K562 (cell line): ENCODE data around the gene CSPG5. TPM values are rescaled to one million over a fixed set of nuclear protein-coding genes. Genes with fewer than 3 reads are reported as not detected.

Experiments
- ATAC-seq: fragments of 200-7000 bp; cut with Tn5 transposase; 3 replicates; pipeline ENCODE4 v1.9.1; 2020; ENCODE audit warnings: moderate library complexity
- BruUV-seq: library from RNA; stranded (reverse); fragments of 400-500 nt; replicated peaks from 2 replicates; lab custom pipeline; 2021; lab: Mats Ljungman, UMichigan
- CTCF ChIA-PET: fragments of 300-600 bp; formaldehyde crosslinking; extraction: SDS; loops from one replicate; lab custom pipeline; 2021; ENCODE audit warnings: low intra/inter-chr PET ratio; lab: Yijun Ruan, JAX
- POLR2A ChIA-PET: fragments of 300-600, 350-650 bp; sonication (Branson Sonifier 250); formaldehyde crosslinking; extraction: SDS; loops from one replicate; lab custom pipeline; 2021; ENCODE audit warnings: antibody characterized with exemption, inconsistent platforms; lab: Yijun Ruan, JAX
- DNase-seq, 4 experiments: peaks; one replicate each; pipeline versions ENCODE4 v3.0.0 to v3.0.0-alpha.2; 2011 to 2018; ENCODE audit warnings: low spot score in 3 of 4, mixed read lengths in 3 of 4; ENCODE audit errors: extremely low read depth in 1 of 4
- FAIRE-seq: peaks from 2 replicates; lab custom pipeline; 2011; peaks lifted over from hg19 to GRCh38; lab: Jason Lieb, UNC
- H2AFZ ChIP-seq: 2 replicates; pipeline ENCODE4 v1.6.0; 2011; ENCODE audit warnings: low read depth, low read length, control low read depth, inconsistent platforms
- H3K27ac ChIP-seq: fragments of 200-600 bp; 3 replicates; pipeline ENCODE4 v1.8.0; 2011; ENCODE audit warnings: low read depth, mild to moderate bottlenecking, control low read depth, inconsistent platforms, low read length, moderate library complexity, mixed read lengths; ENCODE audit errors: extremely low read depth
- H3K27me3 ChIP-seq, 2 experiments: fragments of 300-600 bp in 1 of 2; 2 replicates in 1 of 2; 3 replicates in 1 of 2; pipeline versions ENCODE4 v1.6.0 to v1.8.0; 2011; ENCODE audit warnings: inconsistent platforms in 2 of 2, low read length in 2 of 2, mild to moderate bottlenecking in 1 of 2, mixed read lengths in 1 of 2, moderate library complexity in 1 of 2; ENCODE audit not compliant: control insufficient read depth in 2 of 2, insufficient read depth in 2 of 2
- H3K36me3 ChIP-seq: fragments of 300-600 bp; 3 replicates; pipeline ENCODE4 v1.8.0; 2011; ENCODE audit warnings: mild to moderate bottlenecking, low read length, inconsistent platforms; ENCODE audit not compliant: control insufficient read depth, insufficient read depth
- H3K4me1 ChIP-seq, 2 experiments: fragments of 200-600 bp in 1 of 2; replicated peaks in 1 of 2; 2 replicates in 1 of 2; 3 replicates in 1 of 2; pipeline versions ENCODE4 v1.5.1 to v1.8.0; 2011; ENCODE audit warnings: inconsistent platforms in 2 of 2, low read length in 2 of 2, mild to moderate bottlenecking in 1 of 2, mixed read lengths in 1 of 2, moderate library complexity in 1 of 2; ENCODE audit not compliant: control insufficient read depth in 2 of 2, insufficient read depth in 2 of 2
- H3K4me2 ChIP-seq: 2 replicates; pipeline ENCODE4 v1.6.1; 2011; ENCODE audit warnings: low read length, control low read depth, inconsistent platforms, mixed read lengths; ENCODE audit not compliant: insufficient read depth
- H3K4me3 ChIP-seq: fragments of 200-600 bp; sonication (generic), shearing (Covaris generic); 2 replicates; pipeline ENCODE4 v1.5.1; 2016; ENCODE audit warnings: control low read depth, inconsistent platforms
- H3K79me2 ChIP-seq: fragments of 200-600 bp; 3 replicates; pipeline ENCODE4 v1.8.0; 2011; ENCODE audit warnings: low read length, inconsistent platforms; ENCODE audit not compliant: control insufficient read depth, insufficient read depth
- H3K9ac ChIP-seq, 2 experiments: 2 replicates each; pipeline versions ENCODE4 v1.6.0 to v1.6.1; 2011; ENCODE audit warnings: low read depth in 2 of 2, low read length in 2 of 2, control low read depth in 1 of 2, inconsistent platforms in 1 of 2, mild to moderate bottlenecking in 1 of 2, mixed read lengths in 1 of 2; ENCODE audit not compliant: insufficient read depth in 1 of 2
- H3K9me1 ChIP-seq: one replicate; pipeline ENCODE4 v1.6.0; 2011; ENCODE audit warnings: inconsistent platforms, mild to moderate bottlenecking, low read length, moderate library complexity; ENCODE audit not compliant: control insufficient read depth, insufficient read depth
- H3K9me3 ChIP-seq: replicated peaks from 2 replicates; pipeline ENCODE4 v1.5.1; 2011; ENCODE audit warnings: low read depth, low read length, inconsistent platforms; ENCODE audit not compliant: control insufficient read depth, insufficient read depth
- H4K20me1 ChIP-seq: replicated peaks from 2 replicates; pipeline ENCODE4 v1.6.1; 2011; ENCODE audit warnings: low read length, inconsistent platforms, mixed read lengths; ENCODE audit not compliant: control insufficient read depth, insufficient read depth
- CEBPB ChIP-seq: fragments of 450-650 bp; IDR thresholded peaks from 2 replicates; pipeline ENCODE4 v1.6.1; 2016; ENCODE audit warnings: missing genetic modification characterization, missing compliant biosample characterization
- KLF13 ChIP-seq: fragments of 450-650 bp; IDR thresholded peaks from 2 replicates; pipeline ENCODE4 v1.6.1; 2016; ENCODE audit warnings: missing genetic modification characterization, low read depth, mild to moderate bottlenecking, missing compliant biosample characterization, moderate library complexity, borderline replicate concordance
- PRDM10 ChIP-seq: fragments of 450-650 bp; IDR thresholded peaks from 2 replicates; pipeline ENCODE4 v1.6.1; 2018; ENCODE audit not compliant: partially characterized antibody
- PTBP1 ChIP-seq: fragments of 200-400 bp; formaldehyde crosslinking; IDR thresholded peaks from 2 replicates; pipeline ENCODE4 v1.6.1; 2017; ENCODE audit warnings: low read depth, low read length
- RFX1 ChIP-seq: fragments of 450-650 bp; IDR thresholded peaks from 2 replicates; pipeline ENCODE4 v1.6.1; 2016; ENCODE audit warnings: mild to moderate bottlenecking, moderate library complexity
- ZNF408 ChIP-seq: fragments of 250-450 bp; sonication (Bioruptor Pico); IDR thresholded peaks from 2 replicates; pipeline ENCODE4 v1.4.0; 2020; ENCODE audit warnings: low read depth, mild to moderate bottlenecking, moderate library complexity
- in situ Hi-C: fragments of 300-500 bp; cut with MboI; formaldehyde crosslinking; loops from 4 replicates; pipeline ENCODE4 v1.15.0; 2018; ENCODE audit warnings: inconsistent platforms, mixed read lengths
- intact Hi-C: fragments of 100-400 bp; cut with micrococcal nuclease; formaldehyde crosslinking; loops from 2 replicates; pipeline ENCODE4 v1.14.2; 2022
- polyA plus RNA-seq, 8 experiments: library from polyadenylated mRNA; depleted of rRNA in 4 of 8; stranded (reverse) in 5 of 8; unstranded in 3 of 8; fragments of >200 nt; fragmentation: Nextera tagmentation in 2 of 8; fragmentation: Illumina TruSeq in 1 of 8; extraction: Ambion mirVana in 2 of 8; extraction: Trizol in 1 of 8; gene quantifications; 2 replicates each; pipeline versions ENCODE4 v1.2.1 to v1.2.3, GENCODE V29; 2011 to 2014; ENCODE audit warnings: inconsistent platforms in 1 of 8, missing spikeins in 1 of 8
- total RNA-seq, 7 experiments: library from RNA; depleted of rRNA in 6 of 7; stranded (reverse); fragments of >200 nt in 6 of 7; fragmentation: Illumina TruSeq in 2 of 7; extraction: Trizol in 2 of 7; gene quantifications; 2 replicates each; pipeline versions ENCODE4 v1.2.1 to v1.2.3, GENCODE V29; 2011 to 2021; ENCODE audit warnings: low replicate concordance in 1 of 7
- TF ChIP-seq, protein P1 (sequence below): fragments of 250-450 bp; sonication (Bioruptor Pico); IDR thresholded peaks from 2 replicates; pipeline ENCODE4 v1.4.0; 2020; ENCODE audit warnings: mild to moderate bottlenecking, moderate library complexity

The CSPG5 gene
- total and polyA plus RNA-seq, 9 of the 15 experiments (the other 6 are each of a cell fraction or from before 2014, with no cell fraction given): 0.06 to 3.3 (median 2.4) TPM

GRCh38 chr3:47603332-47603731 is 24.7 kb upstream of the CSPG5 start:
- no peaks in the 10 kb centered on the region; the same call in 2 of the 3 replicates for H3K79me2 ChIP-seq
- H3K9ac ChIP-seq: no peak overlapping the region
- no peaks in the 10 kb centered on the region for H3K9me3 ChIP-seq
- no peak overlapping the region for H3K4me2 ChIP-seq
- H2AFZ ChIP-seq: no peak overlapping the region
- no TSS peak for BruUV-seq
- no peak overlapping the region for H3K27ac ChIP-seq
- intact Hi-C loops: no loop called here
- POLR2A ChIA-PET: interaction anchor here (0.5 to 2.8 kb wide), 2 partner anchors 12 to 78 kb away, joined by 4 to 10 read pairs; no protein-coding TSS in a partner anchor
- no peaks in the 10 kb centered on the region for H3K4me1 ChIP-seq
- H3K27me3 ChIP-seq: no peaks in the 10 kb centered on the region
- H4K20me1 ChIP-seq: no peaks in the 10 kb centered on the region
- no peak for FAIRE-seq
- TF ChIP-seq, protein P1, sequence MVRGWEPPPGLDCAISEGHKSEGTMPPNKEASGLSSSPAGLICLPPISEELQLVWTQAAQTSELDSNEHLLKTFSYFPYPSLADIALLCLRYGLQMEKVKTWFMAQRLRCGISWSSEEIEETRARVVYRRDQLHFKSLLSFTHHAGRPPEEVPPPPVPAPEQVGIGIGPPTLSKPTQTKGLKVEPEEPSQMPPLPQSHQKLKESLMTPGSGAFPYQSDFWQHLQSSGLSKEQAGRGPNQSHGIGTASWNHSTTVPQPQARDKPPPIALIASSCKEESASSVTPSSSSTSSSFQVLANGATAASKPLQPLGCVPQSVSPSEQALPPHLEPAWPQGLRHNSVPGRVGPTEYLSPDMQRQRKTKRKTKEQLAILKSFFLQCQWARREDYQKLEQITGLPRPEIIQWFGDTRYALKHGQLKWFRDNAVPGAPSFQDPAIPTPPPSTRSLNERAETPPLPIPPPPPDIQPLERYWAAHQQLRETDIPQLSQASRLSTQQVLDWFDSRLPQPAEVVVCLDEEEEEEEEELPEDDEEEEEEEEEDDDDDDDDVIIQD (CRISPR knock-in tag): no peak
- no peak for TF ChIP-seq PTBP1
- TF ChIP-seq KLF13 (tag): no peak
- TF ChIP-seq ZNF408 (CRISPR knock-in tag): no peak
- no peak for TF ChIP-seq PRDM10
- TF ChIP-seq CEBPB (tag): no peak
- TF ChIP-seq RFX1: no peak
- no peak overlapping the region for H3K4me3 ChIP-seq
- CTCF ChIA-PET: no interaction called here
- no peak for ATAC-seq
- no peak for DNase-seq
- H3K9me1 ChIP-seq: no peaks in the 10 kb centered on the region
- H3K36me3 ChIP-seq: peaks cover 92% of the 10 kb centered on the region
- in situ Hi-C loops: no loop called here
